ENCODE measurements around the gene RPS6KA5. TPM values are rescaled to one million over a fixed set of nuclear protein-coding genes. Genes with fewer than 3 reads are reported as not detected.
A peak's percentile ranks its signal among the peaks of the same experiment; 100 is the strongest.

The RPS6KA5 gene
- total RNA-seq, 4 donors from 2014 or later, result 30.8 to 48.6 (median 36.6) TPM

DNA sequence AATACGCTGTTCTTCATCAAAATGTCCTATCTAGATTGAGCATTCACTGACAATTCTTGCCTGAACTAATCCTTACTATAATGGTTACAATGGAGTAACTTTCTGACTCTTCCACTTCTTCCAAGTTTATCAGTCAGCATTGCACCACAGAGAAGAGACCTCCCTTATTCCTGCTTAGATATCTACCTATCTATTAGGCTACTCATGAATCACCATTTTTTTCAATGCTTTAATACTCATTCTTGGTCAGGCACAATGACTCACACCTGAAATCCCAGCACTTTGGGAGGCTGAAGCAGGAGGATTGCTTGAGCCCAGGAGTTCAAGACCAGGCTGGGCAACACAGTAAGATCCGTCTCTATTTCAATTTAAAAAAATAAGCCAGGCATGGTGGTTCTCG, 39.3 kb downstream of the RPS6KA5 start:
- H3K4me1 ChIP-seq, result peaks cover 0 to 39% (median 2%) of the 10 kb centered on the region in 3 donors
- no peaks in the 10 kb centered on the region for H3K9me3 ChIP-seq
- TF ChIP-seq POLR2AphosphoS5 (IDR thresholded peaks at IDR 0.05) (no peak), EP300 (IDR thresholded peaks at IDR 0.05) (no peak), POLR2A (IDR thresholded peaks at IDR 0.05) (no peak)
- TF ChIP-seq, protein P1, sequence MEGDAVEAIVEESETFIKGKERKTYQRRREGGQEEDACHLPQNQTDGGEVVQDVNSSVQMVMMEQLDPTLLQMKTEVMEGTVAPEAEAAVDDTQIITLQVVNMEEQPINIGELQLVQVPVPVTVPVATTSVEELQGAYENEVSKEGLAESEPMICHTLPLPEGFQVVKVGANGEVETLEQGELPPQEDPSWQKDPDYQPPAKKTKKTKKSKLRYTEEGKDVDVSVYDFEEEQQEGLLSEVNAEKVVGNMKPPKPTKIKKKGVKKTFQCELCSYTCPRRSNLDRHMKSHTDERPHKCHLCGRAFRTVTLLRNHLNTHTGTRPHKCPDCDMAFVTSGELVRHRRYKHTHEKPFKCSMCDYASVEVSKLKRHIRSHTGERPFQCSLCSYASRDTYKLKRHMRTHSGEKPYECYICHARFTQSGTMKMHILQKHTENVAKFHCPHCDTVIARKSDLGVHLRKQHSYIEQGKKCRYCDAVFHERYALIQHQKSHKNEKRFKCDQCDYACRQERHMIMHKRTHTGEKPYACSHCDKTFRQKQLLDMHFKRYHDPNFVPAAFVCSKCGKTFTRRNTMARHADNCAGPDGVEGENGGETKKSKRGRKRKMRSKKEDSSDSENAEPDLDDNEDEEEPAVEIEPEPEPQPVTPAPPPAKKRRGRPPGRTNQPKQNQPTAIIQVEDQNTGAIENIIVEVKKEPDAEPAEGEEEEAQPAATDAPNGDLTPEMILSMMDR (IDR thresholded peaks at IDR 0.05), result no peak
- no peaks in the 10 kb centered on the region for H3K36me3 ChIP-seq
- WGBS, 2 donors (ENCODE audit: low coverage in 1 of 2), result 100% methylated on average over 2 to 3 of the region's 3 CpGs
- H3K27me3 ChIP-seq, result no peaks in the 10 kb centered on the region
- ATAC-seq, result no peak
- H3K27ac ChIP-seq, result peak overlapping the region in 3 of 4 donors; percentile 25 to 73 (median 44)
- no peak overlapping the region for H3K4me3 ChIP-seq

DNA sequence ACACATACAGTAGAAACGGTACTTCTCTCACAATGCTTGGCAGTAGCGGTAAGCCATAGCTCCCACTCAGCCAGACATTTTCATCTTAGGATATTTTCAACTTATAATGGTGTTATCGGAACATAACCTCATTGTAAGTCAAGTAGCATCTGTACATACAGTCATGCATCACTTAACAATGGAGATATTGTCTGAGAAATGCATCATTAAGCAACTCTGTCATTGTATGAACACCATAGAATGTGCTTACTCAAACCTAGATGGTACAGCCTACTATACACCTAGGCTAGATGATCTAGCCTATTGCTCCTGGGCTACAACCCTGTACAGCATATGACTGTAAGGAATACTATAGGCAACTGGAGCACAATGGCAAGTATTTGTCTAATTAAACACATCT, 40.8 kb downstream of the RPS6KA5 start:
- peaks cover 3 to 47% (median 5%) of the 10 kb centered on the region in 3 donors for H3K4me1 ChIP-seq
- no peak overlapping the region for H3K27ac ChIP-seq
- no peaks in the 10 kb centered on the region for H3K27me3 ChIP-seq
- no peak overlapping the region for H3K4me3 ChIP-seq
- H3K36me3 ChIP-seq, result no peaks in the 10 kb centered on the region
- no peak for ATAC-seq
- TF ChIP-seq POLR2AphosphoS5 (IDR thresholded peaks at IDR 0.05) (no peak), POLR2A (IDR thresholded peaks at IDR 0.05) (no peak), EP300 (IDR thresholded peaks at IDR 0.05) (no peak)
- TF ChIP-seq, protein P1 (IDR thresholded peaks at IDR 0.05), result no peak
- no peaks in the 10 kb centered on the region for H3K9me3 ChIP-seq
- WGBS, 2 donors (ENCODE audit: low coverage in 1 of 2), result 76 to 79% methylated on average over 3 of the region's 3 CpGs

DNA sequence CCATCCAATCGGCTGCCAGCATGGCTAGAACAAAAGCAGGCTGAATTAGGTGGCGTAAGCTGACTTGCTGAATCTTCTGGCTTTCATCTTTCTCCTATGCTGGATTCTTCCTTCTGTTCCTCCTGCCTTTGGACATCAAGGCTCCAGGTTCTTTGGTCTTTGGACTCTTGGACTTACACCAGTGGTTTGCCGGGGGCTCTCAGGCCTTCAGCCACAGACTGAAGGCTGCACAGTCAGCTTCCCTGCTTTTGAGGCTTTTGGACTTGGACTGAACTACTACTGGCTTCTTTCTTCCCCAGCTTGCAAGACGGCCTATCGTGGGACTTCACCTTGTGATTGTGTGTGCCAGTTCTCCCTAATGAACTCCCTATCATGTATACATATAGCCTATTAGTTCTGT, 42.0 kb downstream of the RPS6KA5 start:
- ATAC-seq, result no peak
- TF ChIP-seq, protein P1 (IDR thresholded peaks at IDR 0.05), result no peak
- TF ChIP-seq POLR2AphosphoS5 (IDR thresholded peaks at IDR 0.05), result no peak
- TF ChIP-seq EP300 (IDR thresholded peaks at IDR 0.05), result no peak
- TF ChIP-seq POLR2A (IDR thresholded peaks at IDR 0.05), result no peak
- no peaks in the 10 kb centered on the region for H3K9me3 ChIP-seq
- H3K27me3 ChIP-seq, result no peaks in the 10 kb centered on the region
- 93 to 94% methylated on average over 3 to 4 of the region's 5 CpGs for WGBS, 2 donors (ENCODE audit: low coverage in 1 of 2)
- H3K4me1 ChIP-seq, result peaks cover 3 to 53% (median 10%) of the 10 kb centered on the region in 3 donors
- H3K27ac ChIP-seq, result peak overlapping the region in 1 of 4 donors; percentile 16
- H3K36me3 ChIP-seq, result no peaks in the 10 kb centered on the region
- no peak overlapping the region for H3K4me3 ChIP-seq

DNA sequence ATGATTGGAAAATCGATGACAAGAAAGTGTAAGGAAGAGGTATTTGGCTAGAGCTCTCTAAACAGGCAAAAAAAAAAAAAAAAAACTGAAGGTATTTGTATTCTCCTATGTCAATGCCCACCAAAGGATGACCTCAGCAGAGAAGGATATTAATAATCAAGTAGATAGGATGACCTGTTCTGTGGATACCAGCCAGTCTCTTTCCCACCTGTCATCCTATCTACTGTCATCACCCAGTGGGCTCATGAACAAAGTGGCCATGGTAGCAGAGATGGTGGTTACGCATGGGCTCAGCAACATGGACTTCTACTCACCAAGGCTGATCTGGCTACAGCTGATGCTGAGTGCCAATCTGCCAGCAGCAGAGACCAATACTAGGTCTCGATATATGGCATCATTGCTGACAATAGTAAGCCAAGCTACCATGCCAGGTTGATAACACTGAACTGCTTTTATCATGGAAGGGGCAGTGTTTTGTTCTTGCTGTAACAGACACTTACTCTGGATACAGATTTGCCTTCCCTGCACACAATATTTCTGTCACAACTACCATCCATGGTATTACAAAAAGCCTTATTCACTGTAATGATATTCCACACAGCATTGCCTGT, 43.5 kb downstream of the RPS6KA5 start:
- Histone ChIP-seq H3K36me3 (no peaks in the 10 kb centered on the region), H3K9me3 (no peaks in the 10 kb centered on the region), H3K27ac (peak overlapping the region in 2 of 4 donors; percentile 34 to 37), H3K27me3 (no peaks in the 10 kb centered on the region), H3K4me1 (peaks cover 10 to 53% (median 17%) of the 10 kb centered on the region in 3 donors), H3K4me3 (no peak overlapping the region)
- no peak for TF ChIP-seq EP300 (IDR thresholded peaks at IDR 0.05)
- TF ChIP-seq POLR2A (IDR thresholded peaks at IDR 0.05), result no peak
- TF ChIP-seq POLR2AphosphoS5 (IDR thresholded peaks at IDR 0.05), result no peak
- TF ChIP-seq, protein P1 (IDR thresholded peaks at IDR 0.05), result no peak
- 82 to 96% methylated on average over 1 to 3 of the region's 3 CpGs for WGBS, 2 donors (ENCODE audit: low coverage in 1 of 2)
- ATAC-seq, result no peak

DNA sequence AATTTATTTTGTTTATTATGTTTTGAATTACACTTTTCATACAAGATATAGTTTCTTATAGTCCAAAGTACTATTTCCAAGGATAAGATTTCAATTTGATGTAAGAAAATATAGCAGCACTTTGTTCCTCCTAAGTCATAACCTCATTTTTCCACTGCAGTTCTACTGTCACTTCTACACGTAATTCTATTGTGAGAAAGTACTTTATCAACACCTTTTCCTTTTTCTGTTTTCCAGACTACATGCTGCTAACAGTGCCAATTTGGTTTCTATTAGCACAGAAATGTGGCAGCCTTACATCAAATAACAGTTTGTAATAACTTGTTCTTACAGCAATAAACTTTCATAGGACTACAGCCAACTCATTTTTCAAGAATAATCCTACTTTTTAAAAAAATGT, 45.0 kb downstream of the RPS6KA5 start:
- Histone ChIP-seq H3K27ac (peak overlapping the region; percentile 20 to 69 (median 54)), H3K4me1 (peaks cover 10 to 58% (median 17%) of the 10 kb centered on the region in 3 donors)
- 0 to 13% methylated on average over 1 of the region's 1 CpG for WGBS, 2 donors (ENCODE audit: low coverage in 1 of 2)

More for the DNA sequence above, 45.0 kb downstream of the RPS6KA5 start:
- H3K36me3 ChIP-seq, result no peaks in the 10 kb centered on the region
- H3K27me3 ChIP-seq, result no peaks in the 10 kb centered on the region
- TF ChIP-seq POLR2A (IDR thresholded peaks at IDR 0.05) (no peak), POLR2AphosphoS5 (IDR thresholded peaks at IDR 0.05) (no peak), EP300 (IDR thresholded peaks at IDR 0.05) (no peak)
- TF ChIP-seq, protein P1 (IDR thresholded peaks at IDR 0.05), result no peak
- H3K4me3 ChIP-seq, result no peak overlapping the region
- no peaks in the 10 kb centered on the region for H3K9me3 ChIP-seq
- no peak for ATAC-seq

All from gastroesophageal sphincter (tissue), 4 donors.